Vagina (tissue), 2 donors: ENCODE results near the gene ARPC5L. TPM values are rescaled to one million over a fixed set of nuclear protein-coding genes. Genes with fewer than 3 reads are reported as not detected.

Experiments used
- DNase-seq, 2 donors: peaks; one replicate each; pipeline ENCODE4 v3.0.0-alpha.2; 2017; ENCODE audit errors: extremely low spot score in 2 of 2
- H3K27ac ChIP-seq: fragments of 200-600 bp; sonication (generic); one replicate; pipeline ENCODE4 v1.5.1; 2019
- H3K27me3 ChIP-seq: fragments of 200-600 bp; sonication (generic); one replicate; pipeline ENCODE4 v1.5.1; 2019
- H3K36me3 ChIP-seq, 2 donors: fragments of 200-600 bp; sonication (generic); one replicate each; pipeline ENCODE4 v1.5.1; 2017 to 2019
- H3K4me1 ChIP-seq: fragments of 200-600 bp; sonication (generic); one replicate; pipeline ENCODE4 v1.5.1; 2019
- H3K4me3 ChIP-seq, 2 donors: fragments of 200-600 bp; sonication (generic); 1 replicate in 1 of 2; 2 replicates in 1 of 2; pipeline ENCODE4 v1.5.1; 2016 to 2019
- H3K9me3 ChIP-seq: fragments of 200-600 bp; sonication (generic); one replicate; pipeline ENCODE4 v1.5.1; 2019
- POLR2A ChIP-seq, 2 donors: fragments of 450-650 bp; IDR thresholded peaks; one replicate each; pipeline ENCODE4 v1.6.1; 2017; ENCODE audit warnings: antibody characterized with exemption in 2 of 2, mild to moderate bottlenecking in 2 of 2, moderate library complexity in 2 of 2
- POLR2AphosphoS5 ChIP-seq, 2 donors: sonication (generic); formaldehyde crosslinking; IDR thresholded peaks; one replicate each; pipeline ENCODE4 v1.9.0; 2017; ENCODE audit warnings: antibody characterized with exemption in 2 of 2, mild to moderate bottlenecking in 2 of 2, low read depth in 1 of 2; ENCODE audit not compliant: insufficient read depth in 1 of 2
- intact Hi-C: fragments of 100-400 bp; cut with DNase I; formaldehyde crosslinking; loops from one replicate; pipeline ENCODE4 v1.15.1; 2023
- total RNA-seq: library from RNA; depleted of rRNA; stranded (reverse); fragments of >200 nt; gene quantifications from one replicate; pipeline ENCODE4 v1.2.3, GENCODE V29; 2016
- TF ChIP-seq, protein P1 (sequence below), 3 experiments: fragments of 450-650 bp in 2 of 3; fragments of 200-600 bp in 1 of 3; sonication (generic) in 1 of 3; IDR thresholded peaks; one replicate each; pipeline ENCODE4 v1.5.1; 2017 to 2019; ENCODE audit warnings: antibody characterized with exemption in 3 of 3, mild to moderate bottlenecking in 2 of 3, moderate library complexity in 2 of 3

ARPC5L gene
- total RNA-seq, 1 donor from 2014 or later, result 28.5 TPM

DNA sequence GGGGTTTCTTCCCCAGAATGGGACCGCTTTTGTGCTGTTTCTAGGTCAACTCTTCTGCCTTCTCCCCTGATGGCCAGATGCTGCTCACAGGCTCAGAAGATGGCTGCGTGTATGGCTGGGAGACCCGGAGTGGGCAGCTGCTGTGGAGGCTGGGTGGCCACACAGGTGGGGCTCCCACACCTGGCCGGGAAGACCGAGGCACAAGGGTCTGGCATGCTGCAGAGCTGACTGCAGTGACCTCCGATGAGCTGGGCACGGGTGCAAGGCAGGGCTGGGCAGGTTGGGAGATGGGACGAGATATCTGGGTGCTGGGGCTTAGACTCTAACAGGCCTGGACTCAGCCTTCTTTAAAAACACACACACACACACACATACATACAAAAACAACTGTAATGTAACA is 7.8 kb upstream of the ARPC5L start:
- intact Hi-C loops, result no loop called here
- H3K4me1 ChIP-seq, result peaks cover 26% of the 10 kb centered on the region
- H3K9me3 ChIP-seq, result no peaks in the 10 kb centered on the region

DNA sequence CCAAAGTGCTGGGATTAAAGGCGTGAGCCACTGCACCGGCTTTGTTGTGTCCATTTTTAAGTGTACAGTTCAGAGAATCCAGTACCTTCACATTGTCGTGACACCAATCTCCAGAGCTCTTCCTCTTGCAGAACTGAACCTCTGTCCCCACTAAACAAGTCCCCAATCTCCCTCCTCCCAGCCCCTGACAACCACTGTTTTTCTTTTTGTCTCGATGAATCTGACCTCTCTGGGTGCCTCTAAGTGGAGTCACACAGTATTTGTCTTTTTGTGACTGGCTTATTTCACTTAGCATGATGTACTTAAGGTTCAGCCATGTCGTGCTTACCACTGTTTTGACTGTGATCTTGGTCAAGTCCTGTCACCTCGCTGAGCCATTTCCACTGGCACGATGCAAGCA is 7.1 kb upstream of the ARPC5L start:
- Histone ChIP-seq H3K36me3 (peaks cover 0 to 32% of the 10 kb centered on the region in 2 donors), H3K4me1 (peaks cover 32% of the 10 kb centered on the region), H3K27ac (no peak overlapping the region), H3K27me3 (no peaks in the 10 kb centered on the region), H3K4me3 (no peak overlapping the region), H3K9me3 (no peaks in the 10 kb centered on the region)
- intact Hi-C loops, result no loop called here
- TF ChIP-seq POLR2AphosphoS5 (IDR thresholded peaks at IDR 0.05; ENCODE audit: insufficient read depth in 1 of 2, low read depth in 1 of 2), result no peak
- TF ChIP-seq POLR2A (IDR thresholded peaks at IDR 0.05), result no peak
- TF ChIP-seq, protein P1, sequence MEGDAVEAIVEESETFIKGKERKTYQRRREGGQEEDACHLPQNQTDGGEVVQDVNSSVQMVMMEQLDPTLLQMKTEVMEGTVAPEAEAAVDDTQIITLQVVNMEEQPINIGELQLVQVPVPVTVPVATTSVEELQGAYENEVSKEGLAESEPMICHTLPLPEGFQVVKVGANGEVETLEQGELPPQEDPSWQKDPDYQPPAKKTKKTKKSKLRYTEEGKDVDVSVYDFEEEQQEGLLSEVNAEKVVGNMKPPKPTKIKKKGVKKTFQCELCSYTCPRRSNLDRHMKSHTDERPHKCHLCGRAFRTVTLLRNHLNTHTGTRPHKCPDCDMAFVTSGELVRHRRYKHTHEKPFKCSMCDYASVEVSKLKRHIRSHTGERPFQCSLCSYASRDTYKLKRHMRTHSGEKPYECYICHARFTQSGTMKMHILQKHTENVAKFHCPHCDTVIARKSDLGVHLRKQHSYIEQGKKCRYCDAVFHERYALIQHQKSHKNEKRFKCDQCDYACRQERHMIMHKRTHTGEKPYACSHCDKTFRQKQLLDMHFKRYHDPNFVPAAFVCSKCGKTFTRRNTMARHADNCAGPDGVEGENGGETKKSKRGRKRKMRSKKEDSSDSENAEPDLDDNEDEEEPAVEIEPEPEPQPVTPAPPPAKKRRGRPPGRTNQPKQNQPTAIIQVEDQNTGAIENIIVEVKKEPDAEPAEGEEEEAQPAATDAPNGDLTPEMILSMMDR (IDR thresholded peaks at IDR 0.05), result no peak
- DNase-seq, result no peak

More for the DNA sequence above, 7.8 kb upstream of the ARPC5L start:
- peak overlapping the region; percentile 68 for H3K27ac ChIP-seq
- DNase-seq, result no peak
- TF ChIP-seq, protein P1 (IDR thresholded peaks at IDR 0.05), result no peak
- TF ChIP-seq POLR2A (IDR thresholded peaks at IDR 0.05) (no peak), POLR2AphosphoS5 (IDR thresholded peaks at IDR 0.05; ENCODE audit: insufficient read depth in 1 of 2, low read depth in 1 of 2) (no peak)
- peaks cover 0 to 26% of the 10 kb centered on the region in 2 donors for H3K36me3 ChIP-seq
- H3K4me3 ChIP-seq, result no peak overlapping the region
- no peaks in the 10 kb centered on the region for H3K27me3 ChIP-seq

DNA sequence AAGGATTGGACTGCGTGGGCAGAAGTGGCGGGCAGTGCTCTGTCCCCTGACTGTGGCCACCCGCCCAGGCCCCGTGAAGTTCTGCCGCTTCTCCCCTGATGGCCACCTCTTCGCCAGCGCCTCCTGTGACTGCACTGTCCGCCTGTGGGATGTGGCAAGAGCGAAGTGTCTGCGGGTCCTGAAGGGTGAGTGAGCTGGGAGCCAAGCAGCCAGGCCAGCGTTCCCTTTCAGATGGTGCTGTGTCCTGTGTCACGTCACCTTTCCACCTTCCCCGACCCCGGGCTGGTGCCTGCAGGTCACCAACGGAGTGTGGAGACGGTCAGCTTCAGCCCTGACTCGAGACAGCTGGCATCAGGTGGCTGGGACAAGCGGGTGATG is 6.4 kb upstream of the ARPC5L start:
- Histone ChIP-seq H3K4me3 (no peak overlapping the region), H3K27ac (no peak overlapping the region), H3K27me3 (no peaks in the 10 kb centered on the region), H3K4me1 (peaks cover 40% of the 10 kb centered on the region), H3K9me3 (no peaks in the 10 kb centered on the region), H3K36me3 (peaks cover 0 to 40% of the 10 kb centered on the region in 2 donors)
- intact Hi-C loops, result no loop called here
- TF ChIP-seq, protein P1 (IDR thresholded peaks at IDR 0.05), result no peak
- no peak for TF ChIP-seq POLR2A (IDR thresholded peaks at IDR 0.05)
- no peak for TF ChIP-seq POLR2AphosphoS5 (IDR thresholded peaks at IDR 0.05; ENCODE audit: insufficient read depth in 1 of 2, low read depth in 1 of 2)
- DNase-seq, result no peak

DNA sequence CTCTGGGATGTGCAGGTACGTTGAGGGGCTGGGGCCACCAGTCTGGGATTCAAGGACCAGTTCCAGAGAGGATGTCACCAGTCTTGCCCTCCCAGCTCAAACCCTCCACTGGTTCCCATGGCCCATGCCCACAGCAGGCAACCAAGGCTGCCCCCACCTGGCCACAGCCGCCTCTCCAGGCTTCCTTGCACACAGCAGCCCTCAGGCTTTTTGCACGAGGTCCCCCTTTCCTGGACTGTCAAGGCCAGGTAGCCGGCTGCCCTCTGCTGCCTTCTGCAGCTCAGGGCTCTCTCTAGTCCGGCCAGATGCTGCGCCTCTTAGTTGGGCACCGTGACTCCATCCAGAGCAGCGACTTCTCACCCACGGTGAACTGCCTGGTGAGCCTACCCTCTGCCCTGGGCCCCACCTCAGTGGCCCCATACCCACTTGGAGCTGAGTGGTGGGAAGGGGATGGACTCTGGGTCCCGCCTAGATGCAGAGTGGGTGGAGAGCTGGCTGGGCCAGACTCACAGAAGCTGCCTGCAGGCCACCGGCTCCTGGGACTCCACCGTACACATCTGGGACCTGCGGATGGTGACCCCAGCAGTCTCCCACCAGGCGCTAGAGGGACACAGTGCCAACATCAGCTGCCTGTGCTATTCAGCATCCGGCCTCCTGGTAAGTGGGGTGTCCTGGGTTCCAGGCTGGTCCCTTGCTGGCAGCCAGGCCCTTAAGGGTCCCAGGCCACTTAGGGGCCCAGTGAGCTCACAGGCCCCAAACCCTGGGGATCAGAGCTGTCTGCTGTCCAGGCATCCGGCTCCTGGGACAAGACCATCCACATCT is 5.8 kb upstream of the ARPC5L start:
- intact Hi-C loops, result no loop called here
- Histone ChIP-seq H3K4me1 (peaks cover 46% of the 10 kb centered on the region), H3K4me3 (no peak overlapping the region), H3K27me3 (no peaks in the 10 kb centered on the region), H3K9me3 (no peaks in the 10 kb centered on the region), H3K36me3 (peaks cover 0 to 40% of the 10 kb centered on the region in 2 donors), H3K27ac (no peak overlapping the region)
- no peak for TF ChIP-seq POLR2A (IDR thresholded peaks at IDR 0.05)
- TF ChIP-seq POLR2AphosphoS5 (IDR thresholded peaks at IDR 0.05; ENCODE audit: insufficient read depth in 1 of 2, low read depth in 1 of 2), result no peak
- TF ChIP-seq, protein P1 (IDR thresholded peaks at IDR 0.05), result no peak
- DNase-seq, result peak in 1 of 2 donors; percentile 85

DNA sequence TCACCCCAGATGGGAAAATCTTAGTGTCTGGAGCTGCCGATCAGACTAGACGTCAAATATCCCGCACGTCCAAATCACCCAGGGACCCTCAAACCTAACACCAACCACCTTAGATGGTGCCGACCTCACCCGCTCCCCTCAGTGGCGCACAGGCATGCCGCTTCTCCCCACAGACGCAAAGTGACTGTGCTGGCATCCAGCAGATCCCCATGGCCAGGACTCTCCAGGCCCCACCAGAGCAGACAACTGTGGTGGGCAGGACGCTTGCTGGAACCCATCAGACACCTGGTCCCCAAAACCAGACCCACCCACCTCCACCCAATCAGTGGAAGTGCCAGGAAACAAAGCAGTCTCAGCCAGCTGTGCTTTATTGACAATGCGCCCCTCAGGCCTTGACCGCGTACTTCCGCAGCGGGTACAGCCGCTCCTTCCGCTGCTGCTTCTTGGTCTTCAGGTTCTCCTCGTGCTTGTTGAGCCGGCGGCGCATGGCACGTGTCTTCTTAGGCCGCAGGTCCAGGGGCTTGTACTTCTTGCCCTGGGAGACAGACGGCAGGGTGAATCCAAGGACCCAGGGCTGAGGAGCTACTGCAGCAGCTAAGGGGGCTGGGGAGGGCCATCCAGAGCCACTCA is 4.3 kb upstream of the ARPC5L start:
- Histone ChIP-seq H3K27me3 (no peaks in the 10 kb centered on the region), H3K36me3 (peaks cover 0 to 40% of the 10 kb centered on the region in 2 donors), H3K4me3 (no peak overlapping the region), H3K27ac (no peak overlapping the region), H3K9me3 (no peaks in the 10 kb centered on the region), H3K4me1 (peaks cover 45% of the 10 kb centered on the region)
- peak in 1 of 2 donors; percentile 86 for DNase-seq
- TF ChIP-seq, protein P1 (IDR thresholded peaks at IDR 0.05), result no peak
- TF ChIP-seq POLR2AphosphoS5 (IDR thresholded peaks at IDR 0.05; ENCODE audit: insufficient read depth in 1 of 2, low read depth in 1 of 2), result no peak
- TF ChIP-seq POLR2A (IDR thresholded peaks at IDR 0.05), result no peak
- intact Hi-C loops, result no loop called here
